ENCODE data around the gene SYNPR.

Gene SYNPR

DNA sequence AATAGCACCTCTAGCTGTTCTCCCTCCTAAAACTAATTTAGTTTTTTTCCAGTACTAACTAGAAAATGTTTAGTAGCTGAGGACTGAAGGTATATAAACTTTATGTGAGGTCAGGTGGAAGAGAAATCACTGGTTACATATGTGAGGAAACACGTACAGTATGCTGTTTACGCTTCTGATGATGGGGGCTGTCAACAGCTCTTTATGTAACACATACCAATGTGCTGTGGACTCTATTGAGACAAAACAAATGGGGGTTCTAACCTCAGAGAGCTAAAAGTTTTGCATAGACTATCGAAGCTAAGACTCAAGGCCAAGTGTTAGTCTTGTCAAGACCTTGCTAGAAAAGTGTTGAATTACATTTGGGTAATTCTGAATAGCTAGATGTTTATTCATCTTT lies 107.5 kb downstream of the SYNPR start:
- DNase-seq (ENCODE audit: low spot score): no peak

DNA sequence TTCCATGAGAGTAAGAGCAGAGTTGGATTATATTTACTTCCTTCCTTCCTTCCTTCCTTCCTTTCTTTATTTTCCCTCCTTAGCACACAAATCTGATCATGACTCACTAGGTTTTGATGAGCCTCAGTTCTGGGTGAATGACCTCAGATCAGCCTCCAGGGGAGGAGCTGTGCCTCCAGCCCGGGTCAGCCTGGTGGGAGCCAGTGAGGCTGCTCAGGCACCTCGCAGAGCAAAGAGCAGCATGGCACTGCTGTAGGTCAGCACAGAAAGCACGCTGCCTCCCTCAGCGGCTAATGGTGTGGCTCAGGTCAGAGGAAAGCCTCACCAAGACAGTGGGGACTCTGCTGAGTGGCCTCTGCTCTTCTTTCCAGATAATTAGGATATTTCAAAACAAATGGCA lies 108.5 kb downstream of the SYNPR start:
- no peak for DNase-seq (ENCODE audit: low spot score)

DNA sequence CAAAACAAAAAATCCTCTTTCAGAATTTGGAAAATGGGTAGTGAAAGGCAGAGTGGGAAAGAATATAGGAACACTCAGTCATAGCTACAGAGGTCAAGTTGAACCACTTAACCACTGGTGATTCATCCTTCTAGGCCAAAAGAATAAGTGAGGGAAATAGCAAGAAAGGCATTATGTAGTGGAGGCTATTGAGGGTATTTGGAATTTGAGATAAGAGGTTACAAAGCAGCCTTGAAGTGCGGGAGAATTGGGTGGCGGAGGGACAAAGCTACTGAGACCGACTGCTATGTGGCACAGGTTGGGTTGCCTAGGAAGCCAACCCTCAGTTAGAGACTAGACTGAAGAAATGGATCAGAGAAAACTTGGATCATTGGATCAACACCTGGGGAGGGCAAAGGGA lies 109.5 kb downstream of the SYNPR start:
- no peak for DNase-seq (ENCODE audit: low spot score)

DNA sequence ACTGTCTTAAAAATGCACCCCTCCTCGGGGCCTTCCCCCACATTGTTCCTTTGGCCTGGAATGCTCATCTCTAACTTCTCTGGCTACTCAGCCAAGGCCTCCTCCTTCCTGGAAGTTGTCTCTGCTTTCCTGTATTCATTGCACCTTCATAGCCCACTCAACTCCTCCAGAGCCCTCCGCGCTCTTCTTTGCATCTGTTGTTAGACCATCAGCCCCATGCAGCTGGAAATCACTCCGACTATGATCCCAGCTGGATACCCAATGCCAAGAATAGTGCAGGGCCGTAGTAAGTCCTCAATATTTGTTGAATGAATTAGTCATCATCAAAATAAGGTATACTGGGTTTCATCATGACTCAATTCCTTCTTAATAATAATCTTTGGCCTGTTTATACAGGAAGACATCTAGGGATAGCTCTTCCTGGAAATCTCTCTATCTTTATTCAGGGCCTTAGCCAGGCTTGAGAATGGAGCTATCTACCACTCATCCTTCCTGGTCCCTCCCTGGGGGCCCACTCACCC lies 112.7 kb downstream of the SYNPR start:
- no peak for DNase-seq (ENCODE audit: low spot score)

DNA sequence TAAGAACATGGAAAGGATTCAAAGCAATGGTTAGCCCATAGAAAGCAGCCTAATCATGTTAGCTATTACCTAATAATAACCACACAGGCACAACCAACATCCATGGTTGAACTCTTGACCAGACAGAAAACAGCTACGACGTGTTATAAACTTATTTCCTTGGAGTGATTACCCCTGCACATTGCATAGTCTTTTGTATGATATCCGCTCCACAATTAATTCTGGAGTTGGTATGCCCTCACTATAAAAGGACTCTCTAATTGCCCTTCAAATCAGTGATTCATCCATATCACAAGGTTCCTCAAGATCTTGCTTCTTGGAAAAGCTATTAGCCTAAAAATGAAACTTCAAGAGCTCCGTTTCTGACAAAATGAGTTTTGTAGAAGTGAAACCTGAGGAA lies 117.9 kb downstream of the SYNPR start:
- DNase-seq (ENCODE audit: low spot score): no peak

DNA sequence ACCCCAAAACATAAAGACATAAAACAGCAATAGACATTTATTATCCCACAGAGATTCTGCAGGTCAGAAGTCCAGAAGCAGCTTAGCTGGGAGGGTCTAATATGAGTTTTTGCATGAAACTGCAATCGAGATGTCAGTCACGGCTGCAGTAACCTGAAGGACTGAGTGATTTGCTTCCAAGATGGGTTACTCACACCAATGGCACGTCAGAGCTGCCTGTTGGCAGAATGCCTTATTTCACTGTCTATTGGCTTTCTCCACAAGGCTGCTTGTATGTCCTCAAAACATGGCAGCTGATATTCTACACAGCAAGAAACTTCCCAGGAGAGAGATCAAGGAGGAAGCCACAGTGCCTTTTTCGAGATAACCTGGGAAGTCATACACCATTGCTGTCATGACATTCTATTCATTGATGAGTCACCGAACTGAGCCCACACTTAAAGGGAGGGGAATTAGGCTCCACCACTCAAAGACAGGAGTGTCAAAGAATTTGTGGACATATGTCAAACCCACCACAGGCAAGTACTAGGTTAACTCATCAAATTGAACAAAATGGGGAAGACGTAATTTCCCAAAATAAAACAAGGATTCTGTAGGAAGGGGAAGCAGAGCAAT lies 122.2 kb downstream of the SYNPR start:
- DNase-seq (ENCODE audit: low spot score): no peak

DNA sequence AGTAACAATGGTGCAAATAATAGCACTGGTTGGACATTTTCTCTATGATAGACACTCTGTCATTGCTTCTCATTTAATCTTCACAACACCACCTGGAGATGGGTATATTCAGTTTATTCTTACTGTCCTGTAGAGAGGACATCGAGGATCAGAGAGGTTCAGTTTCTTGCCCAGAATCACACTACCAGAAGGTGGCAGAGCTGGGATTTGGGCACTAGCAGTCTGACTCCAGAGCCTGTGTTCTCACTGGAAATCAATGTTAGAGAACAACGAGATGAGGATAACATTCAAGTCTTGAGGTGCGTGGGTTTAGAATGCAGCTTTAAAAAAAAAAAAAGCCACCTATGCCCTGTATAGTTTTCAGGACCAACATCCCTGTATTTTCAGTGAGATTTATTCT lies 127.8 kb downstream of the SYNPR start:
- DNase-seq (ENCODE audit: low spot score): no peak

DNA sequence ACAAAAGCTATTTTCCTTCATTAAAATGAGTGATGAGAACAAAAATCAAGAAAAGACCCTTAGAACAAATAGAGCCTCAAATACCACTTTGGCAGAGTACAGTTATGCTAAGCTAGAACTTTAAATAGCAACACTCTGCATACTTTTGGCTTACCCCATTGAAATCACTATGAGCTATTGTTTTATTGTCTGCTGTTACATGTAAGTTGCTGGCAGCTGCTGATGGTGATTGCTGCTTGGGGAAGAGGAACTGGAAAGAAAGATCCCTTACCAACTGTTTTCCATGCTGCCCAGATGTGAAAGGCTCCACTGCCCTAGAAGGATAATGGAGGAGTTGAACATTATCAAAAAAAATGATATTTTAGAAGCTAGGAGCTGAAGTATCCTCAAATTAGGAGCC lies 135.4 kb downstream of the SYNPR start:
- DNase-seq (ENCODE audit: low spot score): no peak

DNA sequence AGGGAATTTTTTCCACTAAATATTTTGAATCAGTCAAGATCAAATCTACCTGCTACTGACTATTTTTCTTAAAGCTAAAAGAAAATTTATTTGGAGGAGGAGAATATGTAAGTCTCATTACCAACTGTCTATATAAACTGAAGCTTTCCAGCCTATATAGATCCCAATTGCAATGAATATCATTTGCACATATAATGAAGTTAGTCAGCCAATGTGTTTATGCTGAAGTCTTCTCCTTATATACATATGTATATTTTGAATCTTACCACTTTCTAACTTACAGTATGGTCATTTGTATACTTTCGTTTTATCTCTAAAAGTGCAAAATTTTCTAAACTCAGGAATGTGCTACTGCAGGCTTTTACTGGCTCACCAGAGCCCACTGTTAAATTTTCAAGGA lies 136.5 kb downstream of the SYNPR start:
- no peak for DNase-seq (ENCODE audit: low spot score)

DNA sequence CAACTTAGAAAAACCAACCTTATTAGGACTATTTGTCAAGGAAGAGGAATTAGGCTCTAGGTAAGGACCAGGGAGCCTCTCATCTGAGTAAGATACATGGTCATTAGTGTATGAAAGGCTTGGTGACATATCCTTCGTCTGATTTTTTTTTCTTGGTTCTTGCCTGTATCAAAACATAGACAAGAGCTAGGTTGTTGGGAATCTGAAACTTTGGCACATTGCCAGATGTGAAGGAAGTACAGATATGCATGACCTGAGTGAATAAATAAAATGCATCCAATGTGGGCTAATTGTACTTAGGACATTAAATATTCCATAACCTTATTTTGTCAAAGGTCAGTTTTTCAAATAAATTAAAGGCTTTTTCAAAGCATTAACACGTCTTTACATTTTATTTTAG lies 151.8 kb downstream of the SYNPR start:
- DNase-seq (ENCODE audit: low spot score): no peak

DNA sequence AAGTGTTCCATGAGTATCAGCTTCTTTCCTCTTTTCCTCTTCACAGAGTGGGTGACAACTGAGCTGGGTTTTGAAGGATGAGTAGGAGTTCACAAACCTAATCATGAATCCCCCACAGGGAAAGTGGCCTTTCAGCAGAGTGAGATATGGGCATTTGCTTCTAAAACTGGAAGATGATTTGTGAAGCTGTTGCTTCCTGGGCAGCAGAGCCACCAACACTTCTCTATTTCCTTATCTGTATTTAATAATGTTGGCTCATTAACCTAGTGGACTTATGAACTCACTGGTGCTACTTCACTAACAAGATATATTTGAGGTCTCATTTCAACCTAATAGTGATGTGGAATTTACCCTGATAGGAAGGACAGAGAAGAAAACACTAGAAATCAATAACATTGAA lies 152.8 kb downstream of the SYNPR start:
- DNase-seq (ENCODE audit: low spot score): no peak

DNA sequence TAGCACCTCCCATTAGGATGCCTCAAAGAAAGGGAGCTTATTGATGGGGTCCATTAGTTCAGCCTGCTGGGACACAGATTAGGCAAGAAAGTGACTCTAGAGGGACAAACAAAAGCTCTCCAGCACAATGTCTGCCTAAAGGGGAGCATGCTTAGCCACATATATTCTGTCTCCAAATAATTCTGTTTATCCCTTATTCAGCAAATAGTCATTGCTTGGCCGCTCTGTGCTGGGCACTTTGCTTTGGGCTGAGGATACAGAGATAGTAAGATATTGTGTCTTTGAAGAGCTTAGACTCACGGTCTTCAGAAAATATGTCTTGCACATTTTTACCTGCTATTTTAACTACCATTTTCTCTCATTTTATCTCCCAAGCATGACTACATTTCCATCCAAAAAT lies 159.8 kb downstream of the SYNPR start:
- no peak for DNase-seq (ENCODE audit: low spot score)

DNA sequence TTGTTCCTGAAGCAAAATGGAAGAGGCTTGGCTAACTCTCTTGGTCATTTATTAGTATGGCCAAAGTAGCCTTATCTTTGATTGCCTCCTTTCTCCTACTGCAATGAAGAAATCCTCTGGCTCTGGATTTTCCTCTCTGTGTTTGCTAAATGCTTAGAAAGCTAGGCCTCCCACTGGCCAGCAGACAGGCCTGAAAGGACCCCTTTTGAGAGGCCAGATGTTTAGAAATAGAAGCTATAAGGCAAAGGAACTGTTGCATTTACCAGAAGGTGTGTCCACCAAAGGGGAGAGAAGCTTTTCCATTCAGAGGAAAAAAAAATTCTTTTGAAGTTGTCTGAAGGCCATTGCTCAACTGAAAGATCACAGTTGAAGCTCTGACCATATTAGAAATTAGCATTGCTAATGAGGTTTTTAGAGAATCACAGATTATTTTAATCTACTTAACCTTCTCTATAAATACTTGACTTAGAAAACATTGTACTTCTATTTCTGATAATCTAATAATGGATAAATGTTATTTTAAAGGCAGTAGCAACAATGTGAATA lies 160.8 kb downstream of the SYNPR start:
- DNase-seq (ENCODE audit: low spot score): no peak

DNA sequence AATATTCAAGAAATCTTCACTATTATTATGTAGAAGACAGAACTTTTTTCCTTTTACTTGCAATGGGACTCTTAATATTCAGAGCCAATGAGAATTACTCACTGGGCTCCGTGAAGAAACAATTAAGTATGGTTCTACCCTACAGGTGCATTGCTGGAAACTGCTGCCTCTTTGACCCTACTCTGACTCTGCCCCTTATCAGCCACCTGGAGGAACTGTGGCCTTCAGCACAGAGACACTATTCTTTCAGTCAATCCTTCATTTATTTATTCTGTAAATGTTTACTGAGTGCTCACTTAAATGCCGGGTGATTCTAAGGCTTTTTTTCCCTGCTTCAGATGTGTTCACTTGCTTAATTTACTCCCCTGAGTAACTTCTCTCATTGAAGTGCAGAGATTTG lies 163.2 kb downstream of the SYNPR start:
- DNase-seq (ENCODE audit: low spot score): no peak

DNA sequence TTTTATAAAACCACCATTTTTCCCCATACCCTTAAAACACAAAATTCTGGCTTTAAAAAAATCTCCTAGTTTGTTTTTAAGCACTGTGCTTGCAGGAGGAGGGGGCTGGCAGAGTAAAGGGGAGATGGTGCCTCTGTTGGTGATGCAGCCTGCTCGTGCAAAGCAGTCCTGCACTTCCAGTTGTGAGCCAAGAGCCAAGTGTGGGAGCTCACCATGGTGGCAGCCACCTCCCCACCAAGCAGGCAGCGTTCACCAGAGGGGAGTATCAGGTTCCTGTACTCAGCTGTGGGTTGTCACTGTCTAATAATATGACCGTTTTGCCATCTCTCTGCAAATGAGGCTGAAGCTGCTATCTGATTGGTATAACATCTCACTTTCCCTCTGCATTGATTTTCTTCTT lies 164.8 kb downstream of the SYNPR start:
- DNase-seq (ENCODE audit: low spot score): no peak

DNA sequence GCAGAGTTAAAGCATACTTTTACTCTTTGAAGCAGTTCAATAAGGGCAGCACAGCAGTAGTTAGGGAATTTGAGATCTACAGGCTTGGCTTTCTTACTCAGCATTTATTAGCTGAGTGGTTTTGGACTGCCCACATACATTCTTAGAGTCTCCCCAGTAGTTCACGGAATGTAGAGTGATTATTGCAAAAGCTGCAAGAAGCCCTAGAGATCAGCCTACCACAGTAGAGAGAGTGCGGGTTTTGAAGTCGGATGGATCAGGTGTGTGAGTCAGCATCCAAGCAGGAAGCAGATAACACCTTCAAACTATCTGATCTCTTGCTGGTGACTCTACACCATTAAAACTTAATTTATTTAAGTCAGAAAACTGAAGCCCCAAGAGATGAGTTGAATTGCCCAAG lies 171.9 kb downstream of the SYNPR start:
- DNase-seq (ENCODE audit: low spot score): peak; percentile 10

DNA sequence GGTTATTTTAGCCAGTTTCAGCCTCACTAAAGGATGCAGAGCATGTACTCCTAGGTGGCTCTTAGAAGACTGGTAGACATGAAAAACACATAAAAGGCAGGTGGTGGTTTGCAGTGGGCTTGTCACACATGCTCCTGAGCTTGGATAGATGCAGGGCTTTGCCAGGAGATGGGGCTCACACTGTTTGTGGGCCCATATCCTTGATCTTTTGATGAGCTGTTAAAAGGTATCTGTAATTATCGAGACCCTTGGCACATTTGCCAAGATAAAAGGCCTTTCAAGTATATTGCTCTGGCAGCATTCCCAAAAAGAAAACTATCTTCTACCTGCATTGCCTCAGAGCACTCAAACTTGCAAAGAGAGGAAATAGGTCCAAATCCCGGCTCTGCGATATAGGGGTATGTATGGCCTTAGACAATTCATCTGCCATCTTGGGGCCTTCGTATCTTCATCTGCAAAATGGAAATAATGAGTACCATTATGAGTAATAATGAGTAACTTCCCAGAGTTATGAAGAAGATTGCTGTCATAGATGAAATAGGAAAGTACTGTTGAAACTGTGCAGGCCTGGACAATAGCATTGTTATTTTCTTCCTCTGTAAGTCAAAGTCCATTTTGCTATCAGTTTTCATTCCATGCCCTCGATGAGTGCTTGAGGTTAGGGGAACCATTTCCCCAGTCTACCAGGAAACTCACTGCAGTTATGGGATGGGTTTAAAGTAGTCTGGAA lies 172.7 kb downstream of the SYNPR start:
- DNase-seq (ENCODE audit: low spot score): peak; percentile 12

DNA sequence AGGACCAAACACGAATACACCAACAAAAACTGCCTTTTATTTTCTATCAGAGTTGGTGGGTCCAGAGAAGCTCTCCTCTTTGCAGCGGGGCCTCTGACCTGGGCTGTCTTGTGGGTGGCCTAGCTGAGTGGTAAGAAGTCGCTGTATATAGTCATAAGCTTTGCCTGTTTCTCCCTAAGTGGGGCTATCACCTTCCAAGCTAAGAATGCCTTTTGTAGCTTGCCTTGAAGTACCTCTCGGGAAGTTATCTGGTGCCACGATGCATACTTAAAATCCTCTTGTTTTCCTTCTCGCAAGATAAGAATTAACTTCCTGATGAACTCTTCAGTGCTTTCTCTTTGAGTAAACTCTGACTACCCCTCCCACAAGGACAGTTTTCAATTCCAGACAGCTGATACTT lies 178.8 kb downstream of the SYNPR start:
- DNase-seq (ENCODE audit: low spot score): no peak

DNA sequence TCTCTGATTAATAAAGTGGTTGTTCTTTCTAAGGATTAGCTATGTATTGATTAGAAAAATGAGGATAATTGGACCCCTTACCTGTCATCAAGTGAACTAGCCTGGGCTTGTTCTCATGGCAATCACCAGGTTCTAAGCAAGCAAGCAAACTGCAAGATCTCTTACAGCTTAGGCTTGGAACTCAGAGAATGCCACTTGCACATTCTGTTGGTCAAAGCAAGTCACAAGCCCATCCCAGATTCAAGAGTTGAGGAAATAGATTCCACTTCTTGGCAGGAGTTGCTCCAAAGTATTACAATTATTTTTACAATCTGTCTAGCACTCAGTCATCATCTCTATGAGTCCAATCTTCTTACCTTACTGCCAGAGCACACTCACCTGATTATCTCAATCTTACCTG lies 180.3 kb downstream of the SYNPR start:
- DNase-seq (ENCODE audit: low spot score): no peak

DNA sequence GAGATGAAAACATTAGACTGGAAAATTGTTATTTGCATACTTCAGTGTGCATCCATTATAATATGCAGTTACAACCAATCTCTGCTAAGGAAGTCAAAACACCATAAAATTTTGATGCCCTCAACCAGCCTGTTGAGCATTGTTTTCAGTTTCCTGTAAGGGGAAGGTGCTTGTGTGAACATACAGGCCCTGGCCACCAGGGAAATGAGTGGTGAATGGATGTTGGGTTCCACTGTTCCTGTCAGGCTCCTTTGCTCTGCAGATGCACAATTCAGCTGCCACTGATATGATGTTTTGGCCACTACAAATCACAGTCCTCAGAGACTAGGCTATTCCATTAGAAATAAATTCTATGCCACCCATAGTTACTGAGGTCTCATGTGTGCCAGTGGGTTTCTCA lies 184.6 kb downstream of the SYNPR start:
- DNase-seq (ENCODE audit: low spot score): no peak

DNA sequence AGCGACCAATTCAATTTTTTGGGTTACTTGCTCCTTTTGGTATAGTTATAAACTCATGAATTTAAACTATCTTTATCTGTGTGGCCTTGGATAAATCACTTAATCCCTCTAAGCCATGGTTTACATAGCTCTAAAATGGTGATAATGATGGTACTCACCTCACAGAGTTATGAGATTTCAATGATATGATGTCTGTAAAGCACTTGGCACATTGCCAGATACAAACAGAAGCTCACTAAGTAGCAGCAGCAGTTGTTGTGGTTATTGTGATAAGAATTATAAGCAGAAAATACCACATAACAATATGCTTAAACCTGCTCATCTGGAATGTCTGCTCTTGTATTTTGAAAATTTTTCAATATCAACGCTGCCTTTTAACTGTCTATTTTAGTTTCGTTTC lies 189.3 kb downstream of the SYNPR start:
- DNase-seq (ENCODE audit: low spot score): no peak

DNA sequence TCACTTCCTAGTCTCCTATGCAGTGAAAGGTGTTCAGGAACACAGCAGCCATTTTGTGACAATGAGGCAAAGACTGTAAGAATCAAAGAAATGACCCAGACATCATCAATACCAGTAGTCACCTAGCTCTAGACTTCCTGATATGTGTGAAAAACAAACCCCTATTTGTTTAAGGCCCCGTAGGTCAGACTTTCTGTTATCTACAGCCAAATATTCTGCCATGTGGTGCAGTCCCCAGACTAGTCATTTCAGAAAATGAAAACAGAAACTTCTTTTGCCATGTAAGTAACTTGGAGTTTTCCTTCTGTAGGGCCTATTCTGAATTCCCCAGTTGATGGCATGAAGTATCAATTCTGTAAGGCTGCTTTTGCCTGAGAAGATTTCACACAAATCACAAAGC lies 192.6 kb downstream of the SYNPR start:
- no peak for DNase-seq (ENCODE audit: low spot score)

DNA sequence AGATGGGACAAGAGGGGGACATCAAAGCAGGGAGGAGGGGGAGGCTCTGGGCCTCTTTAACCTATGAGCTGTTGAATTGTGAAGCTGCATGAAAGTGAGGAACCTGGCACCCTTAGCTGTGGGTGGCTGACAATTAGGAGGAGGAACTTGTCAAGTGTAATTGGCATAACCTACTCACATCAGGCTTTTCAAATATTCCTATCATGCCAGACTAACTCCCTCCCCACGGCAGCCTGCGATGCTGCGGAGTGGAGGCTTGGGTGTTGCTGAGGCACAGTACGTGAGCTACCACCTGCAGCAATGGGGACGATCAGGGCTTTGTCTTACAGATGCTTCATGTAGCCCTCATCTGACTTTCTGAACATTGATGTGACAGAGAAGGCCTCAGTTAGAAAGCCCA lies 193.7 kb downstream of the SYNPR start:
- DNase-seq (ENCODE audit: low spot score): no peak
